ENCODE results near the gene STOML1. TPM values are rescaled to one million over a fixed set of nuclear protein-coding genes. Genes with fewer than 3 reads are reported as not detected.

The STOML1 gene
- total RNA-seq, 1 experiment from 2014 or later = 10.1 TPM

DNA sequence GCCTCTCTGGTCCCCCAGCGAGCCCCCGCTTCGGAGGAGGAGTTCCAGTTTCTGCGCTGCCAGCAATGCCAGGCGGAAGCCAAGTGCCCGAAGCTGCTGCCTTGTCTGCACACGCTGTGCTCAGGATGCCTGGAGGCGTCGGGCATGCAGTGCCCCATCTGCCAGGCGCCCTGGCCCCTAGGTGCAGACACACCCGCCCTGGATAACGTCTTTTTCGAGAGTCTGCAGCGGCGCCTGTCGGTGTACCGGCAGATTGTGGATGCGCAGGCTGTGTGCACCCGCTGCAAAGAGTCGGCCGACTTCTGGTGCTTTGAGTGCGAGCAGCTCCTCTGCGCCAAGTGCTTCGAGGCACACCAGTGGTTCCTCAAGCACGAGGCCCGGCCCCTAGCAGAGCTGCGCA is 5.9 kb upstream of the STOML1 start:
- H3K79me2 ChIP-seq (ENCODE audit: low read length) = peaks cover 40% of the 10 kb centered on the region
- no TSS peak for BruUV-seq (replicated peaks)
- no peak overlapping the region for H3K4me3 ChIP-seq (ENCODE audit: low read length)
- no peaks in the 10 kb centered on the region for H3K27me3 ChIP-seq (ENCODE audit: low read length)
- no peaks in the 10 kb centered on the region for H3K9me2 ChIP-seq (replicated peaks; ENCODE audit: low read length)
- CTCF ChIA-PET = no interaction called here
- H3K36me3 ChIP-seq (ENCODE audit: low read depth, low read length) = 0 out of 2 replicates have a peak, but pooled peaks cover 3% of the 10 kb centered on the region
- no peak overlapping the region for H3K9ac ChIP-seq (ENCODE audit: low read length)
- H4K20me1 ChIP-seq (ENCODE audit: low read length) = no peaks in the 10 kb centered on the region
- TF ChIP-seq EZH2phosphoT487 (IDR thresholded peaks at IDR 0.05; ENCODE audit: borderline replicate concordance, low read length) (no peak), EZH2 (IDR thresholded peaks at IDR 0.05; ENCODE audit: low read length, unreplicated experiment) (no peak)
- TF ChIP-seq, protein P1, sequence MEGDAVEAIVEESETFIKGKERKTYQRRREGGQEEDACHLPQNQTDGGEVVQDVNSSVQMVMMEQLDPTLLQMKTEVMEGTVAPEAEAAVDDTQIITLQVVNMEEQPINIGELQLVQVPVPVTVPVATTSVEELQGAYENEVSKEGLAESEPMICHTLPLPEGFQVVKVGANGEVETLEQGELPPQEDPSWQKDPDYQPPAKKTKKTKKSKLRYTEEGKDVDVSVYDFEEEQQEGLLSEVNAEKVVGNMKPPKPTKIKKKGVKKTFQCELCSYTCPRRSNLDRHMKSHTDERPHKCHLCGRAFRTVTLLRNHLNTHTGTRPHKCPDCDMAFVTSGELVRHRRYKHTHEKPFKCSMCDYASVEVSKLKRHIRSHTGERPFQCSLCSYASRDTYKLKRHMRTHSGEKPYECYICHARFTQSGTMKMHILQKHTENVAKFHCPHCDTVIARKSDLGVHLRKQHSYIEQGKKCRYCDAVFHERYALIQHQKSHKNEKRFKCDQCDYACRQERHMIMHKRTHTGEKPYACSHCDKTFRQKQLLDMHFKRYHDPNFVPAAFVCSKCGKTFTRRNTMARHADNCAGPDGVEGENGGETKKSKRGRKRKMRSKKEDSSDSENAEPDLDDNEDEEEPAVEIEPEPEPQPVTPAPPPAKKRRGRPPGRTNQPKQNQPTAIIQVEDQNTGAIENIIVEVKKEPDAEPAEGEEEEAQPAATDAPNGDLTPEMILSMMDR (conservative IDR thresholded peaks at IDR 0.05; ENCODE audit: low read depth, low read length) = no peak
- intact Hi-C loops (cut with micrococcal nuclease) = no loop called here
- POLR2A ChIA-PET (ENCODE audit: unreplicated experiment) = no interaction called here
- no peak overlapping the region for H3K27ac ChIP-seq (ENCODE audit: low read length)
- no peaks in the 10 kb centered on the region for H3F3A ChIP-seq (ENCODE audit: low read length, unreplicated experiment)
- peaks cover 22% of the 10 kb centered on the region for H3K4me1 ChIP-seq (ENCODE audit: insufficient read depth, low read length)
- H2AFZ ChIP-seq (ENCODE audit: low read length) = no peak overlapping the region
- no peak overlapping the region for H3K4me2 ChIP-seq (ENCODE audit: low read length)
- ATAC-seq = no peak
- H3K9me3 ChIP-seq (ENCODE audit: low read length) = no peaks in the 10 kb centered on the region
- no peak for DNase-seq

DNA sequence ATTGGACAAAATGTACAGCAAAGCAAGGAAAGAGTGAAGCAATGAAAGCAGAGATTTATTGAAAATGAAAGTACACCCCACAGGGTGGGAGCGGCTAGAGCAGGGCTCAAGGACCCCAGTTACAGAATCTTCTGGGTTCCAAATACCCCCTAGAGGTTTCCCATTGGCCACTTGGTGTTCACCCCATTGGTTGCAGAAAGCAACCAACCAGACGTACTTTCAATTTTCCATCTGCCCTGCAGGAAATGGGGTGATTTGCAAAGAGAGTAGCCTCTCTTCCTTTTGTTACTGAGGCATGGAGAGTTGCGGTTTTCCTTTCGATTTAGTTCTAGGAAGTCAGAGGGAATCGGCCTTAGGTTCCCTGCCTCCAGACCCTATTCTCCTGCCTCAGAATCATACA is 4.8 kb upstream of the STOML1 start:
- H3K27ac ChIP-seq (ENCODE audit: low read length) = no peak overlapping the region
- H3K27me3 ChIP-seq (ENCODE audit: low read length) = no peaks in the 10 kb centered on the region
- no peaks in the 10 kb centered on the region for H4K20me1 ChIP-seq (ENCODE audit: low read length)
- H3K4me1 ChIP-seq (ENCODE audit: insufficient read depth, low read length) = peaks cover 28% of the 10 kb centered on the region
- no peak for TF ChIP-seq EZH2phosphoT487 (IDR thresholded peaks at IDR 0.05; ENCODE audit: borderline replicate concordance, low read length)
- TF ChIP-seq EZH2 (IDR thresholded peaks at IDR 0.05; ENCODE audit: low read length, unreplicated experiment) = no peak
- TF ChIP-seq, protein P1 (conservative IDR thresholded peaks at IDR 0.05; ENCODE audit: low read depth, low read length) = no peak
- POLR2A ChIA-PET (ENCODE audit: unreplicated experiment) = no interaction called here
- H3F3A ChIP-seq (ENCODE audit: low read length, unreplicated experiment) = no peaks in the 10 kb centered on the region
- no peak overlapping the region; the same call in 1 of the 2 replicates for H3K9ac ChIP-seq (ENCODE audit: low read length)
- H2AFZ ChIP-seq (ENCODE audit: low read length) = no peak overlapping the region
- peaks cover 40% of the 10 kb centered on the region for H3K79me2 ChIP-seq (ENCODE audit: low read length)
- H3K9me2 ChIP-seq (replicated peaks; ENCODE audit: low read length) = no peaks in the 10 kb centered on the region
- peak overlapping the region; percentile 84; the same call in 1 of the 2 replicates for H3K4me3 ChIP-seq (ENCODE audit: low read length)
- H3K9me3 ChIP-seq (ENCODE audit: low read length) = no peaks in the 10 kb centered on the region
- H3K4me2 ChIP-seq (ENCODE audit: low read length) = peak overlapping the region; percentile 96
- intact Hi-C loops (cut with micrococcal nuclease) = no loop called here
- BruUV-seq (replicated peaks) = no TSS peak
- DNase-seq (no peak), ATAC-seq (no peak)
- CTCF ChIA-PET = interaction anchor here (0.7 kb wide), 1 partner anchor 24 kb away, joined by 3 read pairs; no protein-coding TSS in a partner anchor
- 0 out of 2 replicates have a peak, but pooled peaks cover 3% of the 10 kb centered on the region for H3K36me3 ChIP-seq (ENCODE audit: low read depth, low read length)

DNA sequence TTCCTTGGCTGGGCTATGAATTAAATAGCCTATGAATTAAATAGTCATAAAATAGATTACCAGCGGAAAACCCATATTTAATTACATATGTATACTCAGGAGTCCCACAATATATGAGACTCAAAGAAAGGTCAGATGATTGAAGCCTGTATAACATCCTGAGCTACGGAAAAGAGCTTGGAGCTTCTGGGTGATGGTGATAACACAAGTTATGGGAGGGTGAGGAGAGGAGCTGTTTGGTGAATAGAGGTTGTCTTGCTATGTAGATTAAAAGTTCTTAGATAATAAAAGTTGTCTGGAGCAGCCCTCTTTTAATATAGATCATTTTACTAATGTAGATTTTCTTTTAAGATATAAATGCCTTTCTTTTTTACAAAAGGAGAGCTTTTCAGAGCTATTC is 4.2 kb upstream of the STOML1 start:
- DNase-seq (no peak), ATAC-seq (no peak)
- H4K20me1 ChIP-seq (ENCODE audit: low read length) = no peaks in the 10 kb centered on the region
- H3K4me2 ChIP-seq (ENCODE audit: low read length) = peak overlapping the region; percentile 96
- H3K27ac ChIP-seq (ENCODE audit: low read length) = no peak overlapping the region
- POLR2A ChIA-PET (ENCODE audit: unreplicated experiment) = no interaction called here
- peaks cover 32% of the 10 kb centered on the region for H3K4me1 ChIP-seq (ENCODE audit: insufficient read depth, low read length)
- H3K9me2 ChIP-seq (replicated peaks; ENCODE audit: low read length) = no peaks in the 10 kb centered on the region
- H3K9ac ChIP-seq (ENCODE audit: low read length) = peak overlapping the region; percentile 70; the same call in 1 of the 2 replicates
- intact Hi-C loops (cut with micrococcal nuclease) = no loop called here
- H3K4me3 ChIP-seq (ENCODE audit: low read length) = peak overlapping the region; percentile 84
- CTCF ChIA-PET = interaction anchor here (0.7 kb wide), 1 partner anchor 23 kb away, joined by 3 read pairs; no protein-coding TSS in a partner anchor
- peaks cover 40% of the 10 kb centered on the region for H3K79me2 ChIP-seq (ENCODE audit: low read length)
- H2AFZ ChIP-seq (ENCODE audit: low read length) = no peak overlapping the region
- H3K27me3 ChIP-seq (ENCODE audit: low read length) = no peaks in the 10 kb centered on the region
- H3K9me3 ChIP-seq (ENCODE audit: low read length) = no peaks in the 10 kb centered on the region
- TF ChIP-seq EZH2 (IDR thresholded peaks at IDR 0.05; ENCODE audit: low read length, unreplicated experiment) = no peak
- TF ChIP-seq, protein P1 (conservative IDR thresholded peaks at IDR 0.05; ENCODE audit: low read depth, low read length) = no peak
- no peak for TF ChIP-seq EZH2phosphoT487 (IDR thresholded peaks at IDR 0.05; ENCODE audit: borderline replicate concordance, low read length)
- BruUV-seq (replicated peaks) = no TSS peak
- 0 out of 2 replicates have a peak, but pooled peaks cover 3% of the 10 kb centered on the region for H3K36me3 ChIP-seq (ENCODE audit: low read depth, low read length)
- no peaks in the 10 kb centered on the region for H3F3A ChIP-seq (ENCODE audit: low read length, unreplicated experiment)

Data from PC-3 (cell line).